GM12801 (cell line): Measurements from ENCODE around the gene GCN1.

Experiments used
- CTCF ChIP-seq: IDR thresholded peaks from one replicate; pipeline ENCODE4 v1.5.1; 2011; ENCODE audit warnings: control low read depth; ENCODE audit not compliant: insufficient read length; ENCODE audit errors: extremely low read depth

GCN1 gene

DNA sequence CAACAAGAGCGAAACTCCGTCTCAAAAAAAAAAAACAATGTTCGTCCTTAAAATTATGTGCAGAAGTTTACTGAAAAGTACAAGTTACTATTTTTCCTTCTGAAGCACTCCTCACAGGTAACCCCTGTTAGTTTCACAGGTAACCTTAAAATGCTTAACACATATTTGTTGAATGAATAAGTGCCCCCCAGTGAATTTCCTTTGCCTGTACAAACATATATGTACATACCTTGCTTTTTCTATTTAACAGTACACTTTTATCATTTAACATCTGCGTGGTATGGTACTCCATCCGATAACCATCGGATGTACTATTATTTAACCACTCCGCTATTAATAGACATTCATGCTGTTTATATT, 76.6 kb downstream of the GCN1 start:
- TF ChIP-seq CTCF, result no peak

- TF ChIP-seq CTCF, result no peak
These were observed 77.5 kb downstream of the GCN1 start for GRCh38 chr12:120116792-120117651.

GRCh38 chr12:120116441-120116791, 78.1 kb downstream of the GCN1 start, which contains the start of gene RAB35:
Gene RAB35 (minus strand): TSS chr12:120116753. CDS start chr12:120116650, 103 bp downstream.
- TF ChIP-seq CTCF, result no peak

GRCh38 chr12:120115692-120116440, 78.6 kb downstream of the GCN1 start:
- no peak for TF ChIP-seq CTCF

DNA sequence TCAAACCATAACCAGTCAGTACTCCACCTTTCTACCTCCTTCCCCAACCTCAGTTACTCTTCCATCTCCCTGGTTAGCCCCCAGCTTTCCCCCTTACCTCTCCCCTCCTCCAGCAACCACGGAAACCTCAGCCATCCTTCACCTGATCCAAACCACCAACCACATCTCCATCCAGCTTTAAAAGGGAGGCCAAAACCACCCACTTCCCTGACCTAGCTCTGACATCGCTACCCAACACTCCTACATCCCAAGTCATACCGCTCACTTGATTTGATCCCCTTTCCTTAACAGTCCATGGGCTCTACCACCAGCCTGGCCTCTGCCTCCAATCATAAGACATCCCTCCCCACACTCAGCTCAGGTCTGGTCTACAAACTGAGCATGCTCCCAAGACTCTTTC, 79.4 kb downstream of the GCN1 start:
- no peak for TF ChIP-seq CTCF

- no peak for TF ChIP-seq CTCF
These were observed 83.7 kb downstream of the GCN1 start for GRCh38 chr12:120110550-120111501.
